DOHH2 (cell line): ENCODE results near the gene CLTC.

ENCODE experiments used
- H3F3A ChIP-seq: fragments of 200-600 bp; sonication (generic), shearing (Covaris generic); 2 replicates; pipeline ENCODE4 v1.6.0; 2016; ENCODE audit warnings: antibody characterized with exemption, mild to moderate bottlenecking; ENCODE audit not compliant: control insufficient read depth, insufficient read depth
- H3K27ac ChIP-seq: fragments of 200-600 bp; sonication (generic); 2 replicates; pipeline ENCODE4 v1.5.1; 2014; ENCODE audit warnings: low read depth, mild to moderate bottlenecking, low read length, moderate library complexity
- H3K27me3 ChIP-seq: fragments of 200-600 bp; sonication (generic); 2 replicates; pipeline ENCODE4 v1.6.1; 2014; ENCODE audit warnings: mild to moderate bottlenecking, low read length, mixed read lengths; ENCODE audit not compliant: control insufficient read depth
- H3K36me3 ChIP-seq: fragments of 200-600 bp; sonication (generic); 2 replicates; pipeline ENCODE4 v1.6.1; 2014; ENCODE audit warnings: mild to moderate bottlenecking, low read length, moderate library complexity, mixed read lengths; ENCODE audit not compliant: control insufficient read depth
- H3K4me1 ChIP-seq: fragments of 200-600 bp; sonication (generic); 2 replicates; pipeline ENCODE4 v1.6.1; 2014; ENCODE audit warnings: mild to moderate bottlenecking, low read length, mixed read lengths; ENCODE audit not compliant: control insufficient read depth
- H3K4me2 ChIP-seq: fragments of 200-600 bp; sonication (generic); 2 replicates; pipeline ENCODE4 v1.6.0; 2014; ENCODE audit warnings: mild to moderate bottlenecking, low read length, moderate library complexity
- H3K4me3 ChIP-seq: fragments of 200-600 bp; sonication (generic); 2 replicates; pipeline ENCODE4 v1.5.1; 2014; ENCODE audit warnings: mild to moderate bottlenecking, low read length, mixed read lengths
- H3K79me2 ChIP-seq: fragments of 200-600 bp; sonication (generic); 2 replicates; pipeline ENCODE4 v1.6.1; 2014; ENCODE audit warnings: mild to moderate bottlenecking, low read length, mixed read lengths; ENCODE audit not compliant: control insufficient read depth
- H3K9me2 ChIP-seq: fragments of 200-600 bp; sonication (generic); replicated peaks from 2 replicates; pipeline ENCODE4 v1.6.1; 2014; ENCODE audit warnings: mild to moderate bottlenecking, low read length, mixed read lengths; ENCODE audit not compliant: control insufficient read depth
- H3K9me3 ChIP-seq: fragments of 200-600 bp; sonication (generic); 2 replicates; pipeline ENCODE4 v1.6.1; 2014; ENCODE audit warnings: antibody characterized with exemption, low read length, mixed read lengths; ENCODE audit not compliant: control insufficient read depth, insufficient read depth
- H4K20me1 ChIP-seq: fragments of 200-600 bp; sonication (generic); 2 replicates; pipeline ENCODE4 v1.6.0; 2014; ENCODE audit warnings: low read depth, mild to moderate bottlenecking, antibody characterized with exemption, low read length, moderate library complexity; ENCODE audit not compliant: control insufficient read depth, insufficient read depth
- CTCF ChIP-seq: fragments of 200-600 bp; sonication (generic); IDR thresholded peaks from one replicate; pipeline ENCODE4 v1.5.1; 2014; ENCODE audit warnings: antibody characterized with exemption, mild to moderate bottlenecking, low read depth, low read length; ENCODE audit not compliant: poor library complexity, severe bottlenecking
- EZH2phosphoT487 ChIP-seq: fragments of 200-600 bp; sonication (generic); IDR thresholded peaks from 2 replicates; pipeline ENCODE4 v1.6.1; 2017; ENCODE audit warnings: borderline replicate concordance, mild to moderate bottlenecking, antibody characterized with exemption, low read length, moderate library complexity, mixed read lengths

Gene CLTC

GRCh38 chr17:59699786-59700185, 80.1 kb downstream of the CLTC start:
- peaks cover 10% of the 10 kb centered on the region for H3K4me1 ChIP-seq
- no peak overlapping the region for H3K4me3 ChIP-seq
- no peaks in the 10 kb centered on the region for H3K27me3 ChIP-seq
- TF ChIP-seq CTCF (no peak), EZH2phosphoT487 (no peak)
- no peaks in the 10 kb centered on the region for H3K9me2 ChIP-seq
- peaks cover 30% of the 10 kb centered on the region for H4K20me1 ChIP-seq
- H3K4me2 ChIP-seq = no peak overlapping the region
- peaks cover 28% of the 10 kb centered on the region for H3F3A ChIP-seq
- H3K9me3 ChIP-seq = no peaks in the 10 kb centered on the region
- peaks cover 100% of the 10 kb centered on the region for H3K79me2 ChIP-seq
- no peak overlapping the region for H3K27ac ChIP-seq
- H3K36me3 ChIP-seq = peaks cover 85% of the 10 kb centered on the region

- no peaks in the 10 kb centered on the region for H3K9me2 ChIP-seq
- H3K27ac ChIP-seq = no peak overlapping the region
- H3K4me3 ChIP-seq = no peak overlapping the region
- H3K4me2 ChIP-seq = no peak overlapping the region
- H3K4me1 ChIP-seq = peaks cover 25% of the 10 kb centered on the region
- H3K36me3 ChIP-seq = peaks cover 82% of the 10 kb centered on the region
- no peak for TF ChIP-seq CTCF
- H3F3A ChIP-seq = peaks cover 23% of the 10 kb centered on the region
- H3K79me2 ChIP-seq = peaks cover 100% of the 10 kb centered on the region
- no peaks in the 10 kb centered on the region for H3K27me3 ChIP-seq
- no peaks in the 10 kb centered on the region for H3K9me3 ChIP-seq
- peaks cover 36% of the 10 kb centered on the region for H4K20me1 ChIP-seq
These were observed 82.6 kb downstream of the CLTC start for GRCh38 chr17:59702304-59702703.

- Histone ChIP-seq H3K36me3 (peaks cover 40% of the 10 kb centered on the region), H3K4me3 (peak within 1 kb of the TSS; percentile 90), H3K27ac (peak within 1 kb of the TSS; percentile 84), H3K27me3 (no peaks in the 10 kb centered on the region), H3K9me3 (no peaks in the 10 kb centered on the region), H3K4me1 (peaks cover 34% of the 10 kb centered on the region), H3K79me2 (peaks cover 99% of the 10 kb centered on the region), H3F3A (0 out of 2 replicates have a peak, but pooled peaks cover 3% of the 10 kb centered on the region), H4K20me1 (peaks cover 13% of the 10 kb centered on the region; the same call in 1 of the 2 replicates), H3K4me2 (peak within 1 kb of the TSS; percentile 84), H3K9me2 (no peaks in the 10 kb centered on the region)
- TF ChIP-seq CTCF = no peak
- TF ChIP-seq EZH2phosphoT487 = no peak
These were observed 87.7 kb downstream of the CLTC start, which contains the start of the genes PTRH2 and VMP1 for GRCh38 chr17:59707149-59707970. PTRH2 (minus strand) TSS chr17:59707430; CDS start chr17:59697978, 9,452 bp downstream. VMP1 (plus strand) TSS chr17:59707654; CDS start chr17:59731447, 23,793 bp downstream.
